Chondrocyte (in vitro differentiated cells): Measurements from ENCODE around the gene SPTSSB. TPM values are rescaled to one million over a fixed set of nuclear protein-coding genes. Genes with fewer than 3 reads are reported as not detected.
A peak's percentile ranks its signal among the peaks of the same experiment; 100 is the strongest.

Source experiments
- DNase-seq: peaks from one replicate; pipeline ENCODE4 v3.0.0; 2021; ENCODE audit warnings: mixed read lengths, low spot score
- H3K27ac Mint-ChIP-seq: one replicate; pipeline ENCODE4 v1.8.0; 2021; ENCODE audit warnings: mild to moderate bottlenecking, moderate library complexity, mixed read lengths; ENCODE audit not compliant: unreplicated experiment
- H3K27me3 Mint-ChIP-seq: 2 replicates; pipeline ENCODE4 v1.8.0; 2021; ENCODE audit warnings: low read depth, mixed read lengths
- H3K36me3 Mint-ChIP-seq: 2 replicates; pipeline ENCODE4 v1.8.0; 2021; ENCODE audit warnings: low read depth, mixed read lengths
- H3K4me1 Mint-ChIP-seq: 2 replicates; pipeline ENCODE4 v1.8.0; 2021; ENCODE audit warnings: low read depth, mild to moderate bottlenecking, mixed read lengths
- H3K4me3 Mint-ChIP-seq: one replicate; pipeline ENCODE4 v1.8.0; 2021; ENCODE audit warnings: mild to moderate bottlenecking, moderate library complexity, mixed read lengths; ENCODE audit not compliant: unreplicated experiment
- H3K9me3 Mint-ChIP-seq: 2 replicates; pipeline ENCODE4 v1.8.0; 2021; ENCODE audit warnings: low read depth, mixed read lengths
- CTCF ChIP-seq: fragments of 200-600 bp; sonication (generic); IDR thresholded peaks from 2 replicates; pipeline ENCODE4 v1.5.0; 2021; ENCODE audit warnings: antibody characterized with exemption, mild to moderate bottlenecking, moderate library complexity
- total RNA-seq: library from RNA; stranded (reverse); gene quantifications from 3 replicates; pipeline ENCODE4 v1.2.1, GENCODE V29; 2021

SPTSSB gene
- total RNA-seq, 1 donor from 2014 or later = not detected

GRCh38 chr3:161372321-161373260 is 1.3 kb upstream of the SPTSSB start:
- no peak for TF ChIP-seq CTCF
- peak overlapping the region; percentile 76 for H3K4me3 Mint-ChIP-seq
- H3K27ac Mint-ChIP-seq = no peak overlapping the region
- H3K36me3 Mint-ChIP-seq = no peaks in the 10 kb centered on the region
- peaks cover 16% of the 10 kb centered on the region for H3K4me1 Mint-ChIP-seq
- no peaks in the 10 kb centered on the region for H3K9me3 Mint-ChIP-seq
- peaks cover 71% of the 10 kb centered on the region for H3K27me3 Mint-ChIP-seq
- no peak for DNase-seq

GRCh38 chr3:161369531-161369930 is 1.8 kb downstream of the SPTSSB start:
- H3K4me3 Mint-ChIP-seq = no peak overlapping the region
- H3K27me3 Mint-ChIP-seq = peaks cover 64% of the 10 kb centered on the region
- H3K36me3 Mint-ChIP-seq = no peaks in the 10 kb centered on the region
- no peaks in the 10 kb centered on the region for H3K9me3 Mint-ChIP-seq
- peaks cover 16% of the 10 kb centered on the region for H3K4me1 Mint-ChIP-seq
- no peak for DNase-seq
- H3K27ac Mint-ChIP-seq = no peak overlapping the region
- TF ChIP-seq CTCF = no peak

GRCh38 chr3:161366094-161366493 is 5.2 kb downstream of the SPTSSB start:
- no peaks in the 10 kb centered on the region for H3K36me3 Mint-ChIP-seq
- H3K4me1 Mint-ChIP-seq = no peaks in the 10 kb centered on the region
- H3K27me3 Mint-ChIP-seq = peaks cover 41% of the 10 kb centered on the region
- TF ChIP-seq CTCF = no peak
- H3K27ac Mint-ChIP-seq = no peak overlapping the region
- no peaks in the 10 kb centered on the region for H3K9me3 Mint-ChIP-seq
- DNase-seq = no peak
- no peak overlapping the region for H3K4me3 Mint-ChIP-seq

- no peak overlapping the region for H3K27ac Mint-ChIP-seq
- no peaks in the 10 kb centered on the region for H3K4me1 Mint-ChIP-seq
- H3K4me3 Mint-ChIP-seq = no peak overlapping the region
- peaks cover 16% of the 10 kb centered on the region for H3K27me3 Mint-ChIP-seq
- TF ChIP-seq CTCF = no peak
- no peak for DNase-seq
- no peaks in the 10 kb centered on the region for H3K36me3 Mint-ChIP-seq
- H3K9me3 Mint-ChIP-seq = no peaks in the 10 kb centered on the region
Observed at GRCh38 chr3:161358488-161358887, 12.8 kb downstream of the SPTSSB start.

- Mint-ChIP-seq H3K36me3 (no peaks in the 10 kb centered on the region), H3K27me3 (peaks cover 18% of the 10 kb centered on the region), H3K4me3 (no peak overlapping the region), H3K27ac (no peak overlapping the region), H3K4me1 (no peaks in the 10 kb centered on the region), H3K9me3 (no peaks in the 10 kb centered on the region)
- no peak for DNase-seq
- no peak for TF ChIP-seq CTCF
Observed at GRCh38 chr3:161356287-161356686, 15.0 kb downstream of the SPTSSB start.
